OCI-LY7 (cell line): ENCODE results near the gene RLBP1. TPM values are rescaled to one million over a fixed set of nuclear protein-coding genes. Genes with fewer than 3 reads are reported as not detected.

ENCODE experiments used
- BruUV-seq: library from RNA; stranded (reverse); fragments of 400-500 nt; replicated peaks from 2 replicates; lab custom pipeline; 2021; lab: Mats Ljungman, UMichigan
- CTCF ChIA-PET: fragments of 300-600 bp; sonication (Branson Sonifier 250); formaldehyde crosslinking; loops from one replicate; lab custom pipeline; 2022; ENCODE audit warnings: antibody characterized with exemption; ENCODE audit not compliant: unreplicated experiment; lab: Charles Lee
- POLR2A ChIA-PET: fragments of 300-600 bp; sonication (Branson Sonifier 250); formaldehyde crosslinking; loops from one replicate; lab custom pipeline; 2022; ENCODE audit warnings: antibody characterized with exemption; lab: Charles Lee
- DNase-seq: peaks from one replicate; pipeline ENCODE4 v3.0.0-alpha.2; 2015; ENCODE audit warnings: low spot score
- H2AFZ ChIP-seq: fragments of 200-600 bp; sonication (generic), shearing (Covaris generic); 2 replicates; pipeline ENCODE4 v1.6.1; 2014; ENCODE audit warnings: mild to moderate bottlenecking, antibody characterized with exemption, low read length, moderate library complexity
- H3K27ac ChIP-seq: fragments of 200-600 bp; sonication (generic); 2 replicates; pipeline ENCODE4 v1.5.1; 2014; ENCODE audit warnings: mixed run types, low read depth, mild to moderate bottlenecking, moderate library complexity, low read length, inconsistent platforms; ENCODE audit not compliant: poor library complexity, severe bottlenecking
- H3K36me3 ChIP-seq: fragments of 200-600 bp; sonication (generic); 2 replicates; pipeline ENCODE4 v1.6.1; 2014; ENCODE audit warnings: mild to moderate bottlenecking, antibody characterized with exemption, low read length, moderate library complexity, mixed read lengths; ENCODE audit not compliant: insufficient read depth
- H3K4me1 ChIP-seq: fragments of 200-600 bp; sonication (generic); 2 replicates; pipeline ENCODE4 v1.5.1; 2014; ENCODE audit warnings: mild to moderate bottlenecking, low read length; ENCODE audit not compliant: insufficient read depth, poor library complexity, severe bottlenecking
- H3K4me2 ChIP-seq: fragments of 200-600 bp; sonication (generic); 2 replicates; pipeline ENCODE4 v1.6.1; 2014; ENCODE audit warnings: mild to moderate bottlenecking, low read length
- H3K4me3 ChIP-seq: fragments of 200-600 bp; sonication (generic); 2 replicates; pipeline ENCODE4 v1.5.1; 2014; ENCODE audit warnings: mild to moderate bottlenecking, low read depth, low read length; ENCODE audit not compliant: poor library complexity, severe bottlenecking
- H3K79me2 ChIP-seq: fragments of 200-600 bp; sonication (generic); 2 replicates; pipeline ENCODE4 v1.6.1; 2016; ENCODE audit warnings: low read depth, mild to moderate bottlenecking, low read length, moderate library complexity, mixed read lengths; ENCODE audit not compliant: insufficient read depth
- H3K9me2 ChIP-seq: fragments of 200-600 bp; sonication (generic); 2 replicates; pipeline ENCODE4 v1.6.1; 2016; ENCODE audit warnings: mild to moderate bottlenecking, low read length, mixed read lengths; ENCODE audit not compliant: insufficient read depth
- H3K9me3 ChIP-seq: fragments of 200-600 bp; sonication (generic); 2 replicates; pipeline ENCODE4 v1.6.1; 2014; ENCODE audit warnings: mild to moderate bottlenecking, mixed run types, low read length, mixed read lengths
- H4K20me1 ChIP-seq: fragments of 200-600 bp; sonication (generic); 2 replicates; pipeline ENCODE4 v1.6.1; 2014; ENCODE audit warnings: mild to moderate bottlenecking, antibody characterized with exemption, low read length, moderate library complexity, mixed read lengths; ENCODE audit not compliant: insufficient read depth
- CTCF ChIP-seq: fragments of 200-600 bp; sonication (generic); conservative IDR thresholded peaks from 2 replicates; pipeline ENCODE4 v1.5.1; 2014; ENCODE audit warnings: mild to moderate bottlenecking, antibody characterized with exemption, low read length, moderate library complexity, mixed read lengths
- EZH2phosphoT487 ChIP-seq: fragments of 200-600 bp; sonication (generic); IDR thresholded peaks from 2 replicates; pipeline ENCODE4 v1.6.1; 2018; ENCODE audit warnings: low read depth, borderline replicate concordance, mild to moderate bottlenecking, mixed run types, antibody characterized with exemption, low read length, moderate library complexity, mixed read lengths
- intact Hi-C: fragments of 100-400 bp; cut with micrococcal nuclease; formaldehyde crosslinking; loops from one replicate; pipeline ENCODE4 v1.10.0; 2022; ENCODE audit not compliant: unreplicated experiment
- total RNA-seq, 2 experiments: library from RNA; depleted of rRNA in 1 of 2; stranded (reverse); fragments of >200 nt in 1 of 2; shearing (Covaris generic) in 1 of 2; gene quantifications; 2 replicates each; pipeline ENCODE4 v1.2.3, GENCODE V29; 2014 to 2022

Gene RLBP1
- total RNA-seq, 2 experiments from 2014 or later, result not detected

GRCh38 chr15:89215627-89216026 lies 5.8 kb downstream of the RLBP1 start:
- Histone ChIP-seq H3K27ac (no peak overlapping the region), H3K9me2 (no peaks in the 10 kb centered on the region), H3K4me3 (no peak overlapping the region), H3K4me2 (no peak overlapping the region), H3K36me3 (no peaks in the 10 kb centered on the region), H4K20me1 (no peaks in the 10 kb centered on the region), H2AFZ (no peak overlapping the region), H3K4me1 (no peaks in the 10 kb centered on the region), H3K9me3 (no peaks in the 10 kb centered on the region), H3K79me2 (no peaks in the 10 kb centered on the region)
- no TSS peak for BruUV-seq
- intact Hi-C loops, result no loop called here
- CTCF ChIA-PET, result no interaction called here
- POLR2A ChIA-PET, result no interaction called here
- no peak for DNase-seq
- TF ChIP-seq EZH2phosphoT487 (no peak), CTCF (no peak)

- intact Hi-C loops, result no loop called here
- H3K9me2 ChIP-seq, result no peaks in the 10 kb centered on the region
- H3K36me3 ChIP-seq, result no peaks in the 10 kb centered on the region
- H3K27ac ChIP-seq, result no peak overlapping the region
- no peak overlapping the region for H2AFZ ChIP-seq
- POLR2A ChIA-PET, result no interaction called here
- TF ChIP-seq EZH2phosphoT487, result no peak
- TF ChIP-seq CTCF, result no peak
- CTCF ChIA-PET, result no interaction called here
- no peaks in the 10 kb centered on the region for H3K79me2 ChIP-seq
- H3K9me3 ChIP-seq, result no peaks in the 10 kb centered on the region
- H3K4me1 ChIP-seq, result no peaks in the 10 kb centered on the region
- no peak for DNase-seq
- H3K4me3 ChIP-seq, result no peak overlapping the region
- H4K20me1 ChIP-seq, result no peaks in the 10 kb centered on the region
- no peak overlapping the region for H3K4me2 ChIP-seq
- BruUV-seq, result no TSS peak
Observed at GRCh38 chr15:89211678-89212170, 9.7 kb downstream of the RLBP1 start.

GRCh38 chr15:89209057-89209456 lies 12.3 kb downstream of the RLBP1 start:
- H2AFZ ChIP-seq, result no peak overlapping the region
- H3K4me3 ChIP-seq, result no peak overlapping the region
- no peaks in the 10 kb centered on the region for H4K20me1 ChIP-seq
- H3K36me3 ChIP-seq, result no peaks in the 10 kb centered on the region
- BruUV-seq, result no TSS peak
- H3K9me2 ChIP-seq, result no peaks in the 10 kb centered on the region
- no peak for DNase-seq
- H3K4me1 ChIP-seq, result no peaks in the 10 kb centered on the region
- no peaks in the 10 kb centered on the region for H3K9me3 ChIP-seq
- ChIA-PET POLR2A (interaction anchor here (1.0 kb wide), 1 partner anchor 37 kb away, joined by 3 read pairs; no protein-coding TSS in a partner anchor), CTCF (no interaction called here)
- intact Hi-C loops, result loop anchor here (5.0 kb wide), 1 partner anchor 93 kb away; no protein-coding TSS in a partner anchor
- TF ChIP-seq CTCF, result no peak
- no peak overlapping the region for H3K27ac ChIP-seq
- no peaks in the 10 kb centered on the region for H3K79me2 ChIP-seq
- no peak overlapping the region for H3K4me2 ChIP-seq
